ENCODE data around the gene SIT1.
"Not testable (repeated sequence)": the region's sequence is repeated elsewhere in the genome, so short reads cannot be mapped to it uniquely, and the experiment has no call there.

The SIT1 gene

GRCh38 chr9:35660966-35661415 is 10.3 kb upstream of the SIT1 start:
- DNase-seq (ENCODE audit: low read depth) = no peak

GRCh38 chr9:35659340-35659739 is 8.6 kb upstream of the SIT1 start:
- DNase-seq (ENCODE audit: low read depth) = no peak

DNA sequence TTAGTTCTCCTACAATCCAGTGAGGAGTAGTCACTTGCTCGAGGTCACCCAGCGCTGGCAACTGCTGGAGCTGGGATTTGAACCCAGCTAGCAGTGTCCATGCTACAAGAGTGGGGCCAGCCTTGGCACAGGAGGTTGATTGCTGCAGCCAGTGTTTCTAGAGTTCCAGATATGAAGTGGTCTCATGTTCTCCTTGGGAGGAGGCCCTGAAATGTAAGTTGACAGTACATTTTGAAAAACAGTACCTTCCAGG is 8.2 kb upstream of the SIT1 start:
- DNase-seq (ENCODE audit: low read depth) = no peak

- no peak for DNase-seq (ENCODE audit: low read depth)
These were observed 7.6 kb upstream of the SIT1 start, which contains the start of gene CCDC107 for GRCh38 chr9:35658137-35658967. CCDC107 (plus strand) TSS chr9:35658292; CDS start chr9:35658380, 88 bp downstream.

DNA sequence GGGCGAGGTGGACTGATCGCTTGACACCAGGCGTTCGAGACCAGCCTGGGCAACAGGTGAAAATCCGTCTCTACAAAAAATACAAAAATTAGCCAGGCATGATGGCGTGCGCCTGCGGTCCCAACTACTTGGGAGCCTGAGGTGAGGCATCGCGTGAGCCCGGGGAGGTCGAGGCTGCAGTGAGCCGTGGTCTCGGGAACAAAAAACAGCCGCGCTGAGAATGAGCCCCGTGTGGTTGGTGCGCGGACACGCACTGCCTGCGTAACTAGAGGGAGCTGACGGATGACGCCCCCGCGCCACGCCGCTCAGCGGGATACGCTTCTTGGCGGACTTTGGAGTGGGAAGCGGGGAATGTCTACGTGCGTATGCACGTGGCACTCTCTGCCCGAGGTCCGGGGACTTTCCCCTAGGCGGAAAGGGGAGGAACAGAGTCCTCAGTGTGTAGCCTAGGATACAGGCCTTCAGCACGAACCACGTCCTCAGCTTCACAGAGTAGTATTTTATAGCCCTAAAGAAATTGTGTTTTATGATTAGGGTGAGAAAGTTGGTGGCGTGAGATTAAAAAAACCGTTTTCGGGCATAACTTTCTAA is 6.9 kb upstream of the SIT1 start, which contains the start of gene RMRP:
Gene RMRP, minus strand, starts transcription at position 474 of the 591 bp plus-strand sequence.
- DNase-seq (ENCODE audit: low read depth) = peak; percentile 98

DNA sequence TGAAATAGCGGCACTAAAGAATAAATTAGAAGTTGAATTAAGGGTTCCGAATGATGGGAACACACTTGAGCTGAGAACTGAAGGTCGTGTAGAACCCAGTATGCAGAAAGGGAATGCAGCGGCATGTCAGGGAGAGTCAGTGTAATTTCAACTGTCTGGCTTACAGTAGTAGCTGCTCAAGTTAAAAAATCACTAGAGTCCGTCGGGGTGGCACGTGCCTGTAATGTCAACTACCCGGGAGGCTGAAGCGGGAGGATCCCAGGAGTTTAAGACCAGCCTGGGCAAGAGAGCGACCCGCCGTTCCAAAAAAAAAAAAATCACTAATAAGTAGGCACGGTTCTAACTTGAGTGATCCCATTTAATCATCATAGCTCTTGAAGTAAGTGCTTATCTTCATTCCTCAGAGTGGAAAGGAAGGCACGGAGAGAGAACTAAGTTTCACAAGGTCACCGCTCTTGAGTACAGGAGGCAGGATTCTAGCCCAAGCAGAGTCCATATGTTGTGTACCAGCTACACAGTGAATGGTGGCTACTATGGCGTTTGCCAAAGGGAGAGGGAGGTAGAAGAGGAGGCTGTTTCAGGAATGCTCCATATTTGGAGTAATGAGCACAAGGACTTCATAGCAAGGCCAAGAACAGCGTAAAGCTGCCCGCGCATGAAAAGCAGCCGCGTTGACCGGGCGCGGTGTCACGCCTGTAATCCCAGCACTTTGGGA is 6.3 kb upstream of the SIT1 start:
- DNase-seq (ENCODE audit: low read depth) = no peak

DNA sequence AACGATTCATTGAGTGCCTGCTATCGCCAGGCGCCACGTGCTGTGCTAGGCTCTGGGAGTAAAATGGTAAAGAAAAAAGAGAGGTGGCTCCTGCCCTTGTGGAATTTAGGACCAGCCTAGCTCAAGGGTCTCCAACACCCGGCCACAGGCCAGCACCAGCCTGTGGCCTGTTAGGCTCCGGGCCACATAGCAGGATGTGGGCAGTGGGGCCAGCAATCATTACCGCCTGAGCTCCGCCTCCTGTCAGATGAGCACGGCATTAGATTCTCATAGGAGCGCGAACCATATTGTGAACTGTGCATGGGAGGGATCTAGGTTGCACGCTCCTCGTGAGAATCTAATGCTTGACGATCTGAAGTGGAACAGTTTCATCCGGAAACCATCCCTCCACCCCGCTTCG is 5.6 kb upstream of the SIT1 start:
- no peak for DNase-seq (ENCODE audit: low read depth)

GRCh38 chr9:35653611-35654010 is 2.9 kb upstream of the SIT1 start:
- DNase-seq (ENCODE audit: low read depth) = no peak

GRCh38 chr9:35652829-35653209 is 2.1 kb upstream of the SIT1 start:
- no peak for DNase-seq (ENCODE audit: low read depth)

DNA sequence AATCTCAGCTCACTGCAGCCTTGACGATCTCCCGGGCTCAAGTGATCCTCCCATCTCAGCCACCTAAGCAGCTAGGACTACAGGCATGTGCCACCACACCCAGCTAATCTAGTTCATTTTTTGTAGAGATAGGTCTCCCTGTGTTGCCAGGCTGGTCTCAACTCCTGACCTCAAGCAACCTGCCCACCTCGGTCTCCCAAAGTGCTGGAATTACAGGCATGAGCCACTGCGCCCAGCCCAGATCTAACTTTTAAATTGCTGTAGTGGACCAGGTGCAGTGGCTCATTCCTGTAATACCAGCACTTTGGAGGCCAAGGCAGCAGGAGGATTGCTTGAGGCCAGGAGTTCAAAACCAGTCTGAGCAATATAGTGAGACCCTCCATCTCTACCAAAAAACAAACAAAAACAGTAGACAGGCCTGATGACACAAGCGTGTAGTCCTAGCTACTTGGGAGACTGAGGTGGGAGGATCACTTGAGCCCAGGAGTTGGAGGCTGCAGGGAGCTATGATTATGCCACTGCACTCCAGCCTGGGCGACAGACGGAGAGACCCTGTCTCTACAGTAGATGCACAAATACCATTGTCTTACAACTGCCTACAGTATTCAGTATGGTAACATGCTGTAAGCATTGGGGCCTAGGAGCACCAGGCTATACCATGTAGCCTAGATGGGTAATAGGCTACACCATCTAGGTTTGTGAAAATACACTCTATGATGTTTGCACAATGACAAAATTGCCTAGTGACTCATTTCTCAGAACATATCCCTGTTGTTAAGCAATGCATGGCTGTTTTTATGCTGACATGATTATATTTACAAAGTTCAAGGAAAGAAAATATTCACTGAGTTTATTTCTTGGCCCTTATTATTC is 1.5 kb upstream of the SIT1 start:
- DNase-seq (ENCODE audit: low read depth) = no peak

- no peak for DNase-seq (ENCODE audit: low read depth)
These were observed 1.0 kb downstream of the SIT1 start for GRCh38 chr9:35649431-35650340.

- DNase-seq (ENCODE audit: low read depth) = peak; percentile 34
These were observed 4.0 kb downstream of the SIT1 start for GRCh38 chr9:35646533-35647265.

DNA sequence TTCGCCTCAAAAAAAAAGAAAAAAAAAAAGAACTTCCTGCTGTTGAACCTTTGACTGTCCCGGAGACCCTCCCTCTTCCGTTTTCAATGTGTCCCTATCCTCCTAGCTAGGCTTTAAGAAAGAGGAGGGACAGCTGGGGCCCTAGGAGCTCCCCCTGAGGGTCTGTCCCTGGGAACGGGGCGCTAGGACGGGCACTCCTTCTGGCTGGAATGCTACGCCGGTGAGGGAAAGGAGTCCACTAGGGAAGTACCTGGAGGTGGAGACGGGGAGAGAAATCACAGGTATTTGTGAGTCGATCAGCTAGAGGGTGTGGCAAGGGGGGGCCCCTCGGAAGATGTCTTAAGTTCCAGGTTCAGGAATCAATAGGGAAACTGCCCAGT is 4.6 kb downstream of the SIT1 start:
- no peak for DNase-seq (ENCODE audit: low read depth)

DNA sequence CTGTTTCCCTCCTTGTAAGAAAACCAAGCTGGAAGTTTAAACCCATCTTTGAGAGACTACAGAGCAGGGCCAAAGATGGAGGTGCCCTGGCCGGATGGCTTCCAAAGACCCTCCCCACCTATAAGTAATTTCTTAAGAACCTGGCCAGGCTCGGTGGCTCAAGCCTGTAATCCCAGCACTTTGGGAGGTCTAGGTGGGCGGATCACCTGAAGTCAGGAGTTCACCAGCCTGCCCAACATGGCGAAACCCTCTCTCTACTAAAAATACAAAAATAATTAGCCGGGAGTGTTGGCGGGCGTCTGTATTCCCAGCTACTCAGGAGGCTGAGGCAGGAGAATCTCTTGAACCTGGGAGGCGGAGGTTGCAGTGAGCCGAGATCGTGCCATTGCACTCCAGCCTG is 5.0 kb downstream of the SIT1 start:
- not testable (repeated sequence) for DNase-seq (ENCODE audit: low read depth)

- no peak for DNase-seq (ENCODE audit: low read depth)
These were observed 7.7 kb downstream of the SIT1 start for GRCh38 chr9:35643046-35643445.

- not testable (repeated sequence) for DNase-seq (ENCODE audit: low read depth)
These were observed 9.3 kb downstream of the SIT1 start for GRCh38 chr9:35641478-35641877.

- DNase-seq (ENCODE audit: low read depth) = not testable (repeated sequence)
These were observed 10.3 kb downstream of the SIT1 start for GRCh38 chr9:35640431-35640830.

DNA sequence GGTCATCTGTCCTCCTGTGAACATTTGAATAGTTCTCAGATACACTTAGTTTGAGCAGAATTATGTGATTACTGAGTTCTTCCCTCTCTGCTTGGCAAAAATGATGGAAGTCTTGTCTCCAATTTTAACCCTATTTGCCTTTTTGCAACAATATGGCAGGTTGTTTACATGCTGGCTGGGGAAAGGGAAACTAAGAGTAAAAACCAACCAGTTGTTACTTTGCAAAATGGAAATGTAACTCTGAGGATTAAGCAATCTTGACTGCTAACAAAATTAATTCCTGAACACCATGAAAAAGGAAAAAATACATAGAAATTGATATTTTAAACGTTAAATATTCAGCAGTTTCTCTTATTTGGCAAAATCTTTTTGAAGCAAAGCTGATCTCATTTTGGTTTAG is 11.1 kb downstream of the SIT1 start:
- DNase-seq (ENCODE audit: low read depth) = no peak

DNA sequence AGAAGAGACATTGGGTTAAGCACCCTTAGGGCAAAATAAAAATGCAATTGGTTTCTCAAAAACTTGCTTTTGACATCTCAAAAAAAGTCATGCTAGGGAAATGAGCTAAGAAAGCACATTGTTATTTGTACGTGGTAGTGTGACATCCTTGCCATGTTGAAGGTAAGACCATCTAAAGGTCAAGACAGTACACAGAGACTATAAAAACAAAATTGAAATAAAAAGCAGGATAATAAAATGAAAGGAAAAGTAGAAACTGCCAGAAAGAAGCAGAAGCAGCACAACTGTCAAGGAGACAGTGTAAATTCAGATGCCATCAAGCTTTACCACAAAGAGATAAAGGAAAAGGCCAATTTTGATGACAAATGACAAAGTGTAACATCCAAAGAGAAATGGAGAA is 11.5 kb downstream of the SIT1 start:
- not testable (repeated sequence) for DNase-seq (ENCODE audit: low read depth)

GRCh38 chr9:35638751-35639150 is 12.0 kb downstream of the SIT1 start:
- not testable (repeated sequence) for DNase-seq (ENCODE audit: low read depth)

Measured in non-pigmented ciliary epithelial cell (primary cell).